ENCODE data around the gene KRR1. TPM values are rescaled to one million over a fixed set of nuclear protein-coding genes. Genes with fewer than 3 reads are reported as not detected.
"Not testable (repeated sequence)": the region's sequence is repeated elsewhere in the genome, so short reads cannot be mapped to it uniquely, and the experiment has no call there.

Gene KRR1
- total RNA-seq, 6 experiments from 2014 or later: 14.1 to 25.3 (median 20.3) TPM

DNA sequence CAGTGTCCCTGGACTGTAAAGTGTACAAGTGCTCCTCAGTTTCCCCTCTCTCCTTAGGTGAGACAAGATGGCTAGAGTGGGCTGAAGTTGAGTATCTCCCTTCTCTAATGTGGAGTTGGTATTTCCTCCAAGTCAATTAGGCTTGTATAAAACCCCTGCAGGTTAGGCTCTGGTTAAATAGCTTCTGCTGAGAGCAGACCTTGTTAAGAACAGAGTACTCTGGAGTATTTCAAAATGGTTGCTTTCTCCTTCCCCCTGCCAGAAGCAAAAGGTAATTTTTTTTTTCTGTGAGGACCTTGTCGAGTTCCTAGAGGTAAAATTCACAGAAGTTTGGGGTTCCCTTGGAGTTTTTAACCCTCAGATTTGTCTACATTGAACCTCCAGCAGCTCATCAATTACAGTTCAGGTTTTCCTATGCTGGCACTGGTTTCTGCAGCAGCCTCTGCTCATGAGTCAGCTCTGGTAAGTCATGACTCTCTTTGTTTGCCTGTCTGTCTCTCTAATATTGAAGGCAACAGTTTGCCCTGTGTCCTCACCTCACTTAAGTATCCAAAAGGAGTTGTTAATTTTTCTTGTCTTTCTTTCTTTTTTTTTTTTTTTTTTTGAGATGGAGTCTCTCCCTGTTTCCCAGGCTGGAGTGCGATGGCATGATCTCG, 58.6 kb downstream of the KRR1 start:
- Histone ChIP-seq H3K27me3 (no peaks in the 10 kb centered on the region), H3K4me3 (no peak overlapping the region), H3K4me1 (no peaks in the 10 kb centered on the region), H3K9me3 (no peaks in the 10 kb centered on the region), H3K36me3 (no peaks in the 10 kb centered on the region), H3K27ac (no peak overlapping the region)
- ATAC-seq: no peak
- WGBS (ENCODE audit: insufficient coverage, low coverage, low lambda C conversion rate, missing lambda C conversion rate): 23% methylated on average over 1 of the region's 3 CpGs
- TF ChIP-seq CTCF (IDR thresholded peaks at IDR 0.05) (no peak), POLR2A (IDR thresholded peaks at IDR 0.05) (no peak)
- intact Hi-C loops (cut with DNase I): no loop called here
- DNase-seq: no peak

GRCh38 chr12:75447691-75448393, 63.6 kb downstream of the KRR1 start:
- no peak for ATAC-seq
- Histone ChIP-seq H3K4me1 (no peaks in the 10 kb centered on the region), H3K9me3 (no peaks in the 10 kb centered on the region), H3K4me3 (no peak overlapping the region), H3K27ac (no peak overlapping the region), H3K36me3 (no peaks in the 10 kb centered on the region), H3K27me3 (no peaks in the 10 kb centered on the region)
- no peak for DNase-seq
- no peak for TF ChIP-seq POLR2A (IDR thresholded peaks at IDR 0.05)
- no peak for TF ChIP-seq CTCF (IDR thresholded peaks at IDR 0.05)
- 43% methylated on average over 2 of the region's 4 CpGs for WGBS (ENCODE audit: insufficient coverage, low coverage, low lambda C conversion rate, missing lambda C conversion rate)
- intact Hi-C loops (cut with DNase I): no loop called here

DNA sequence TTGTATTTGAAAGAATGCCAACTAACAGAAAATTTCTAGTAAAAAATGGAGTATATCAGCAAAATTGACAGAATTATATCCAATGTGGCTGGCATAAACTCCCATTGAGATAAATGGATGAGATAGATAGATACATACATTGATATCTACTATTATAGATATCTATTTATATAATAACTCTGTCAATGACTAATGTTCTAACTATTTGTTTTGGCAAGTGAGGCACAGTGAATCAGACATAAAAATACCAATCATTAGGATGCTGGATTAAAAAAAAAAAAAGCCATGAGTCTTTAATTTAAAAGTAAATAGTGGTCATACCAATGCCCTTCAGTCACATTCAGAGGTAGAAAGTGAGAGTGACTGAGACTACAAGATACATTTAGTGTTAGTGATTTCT, 64.6 kb downstream of the KRR1 start:
- H3K4me1 ChIP-seq: no peaks in the 10 kb centered on the region
- no peak for TF ChIP-seq CTCF (IDR thresholded peaks at IDR 0.05)
- no peak for TF ChIP-seq POLR2A (IDR thresholded peaks at IDR 0.05)
- H3K9me3 ChIP-seq: no peaks in the 10 kb centered on the region
- H3K27me3 ChIP-seq: no peaks in the 10 kb centered on the region
- no peak overlapping the region for H3K4me3 ChIP-seq
- ATAC-seq: no peak
- H3K36me3 ChIP-seq: no peaks in the 10 kb centered on the region
- H3K27ac ChIP-seq: no peak overlapping the region
- no peak for DNase-seq
- intact Hi-C loops (cut with DNase I): no loop called here

GRCh38 chr12:75445137-75445507, 66.3 kb downstream of the KRR1 start:
- H3K4me1 ChIP-seq; intact Hi-C loops (cut with DNase I); ATAC-seq; DNase-seq; H3K4me3 ChIP-seq; H3K36me3 ChIP-seq; H3K27ac ChIP-seq; H3K27me3 ChIP-seq; H3K9me3 ChIP-seq: not testable (repeated sequence)
- WGBS (ENCODE audit: insufficient coverage, low coverage, low lambda C conversion rate, missing lambda C conversion rate): 52% methylated on average over 7 of the region's 7 CpGs

- no peaks in the 10 kb centered on the region for H3K36me3 ChIP-seq
- TF ChIP-seq POLR2A (IDR thresholded peaks at IDR 0.05): no peak
- no peak for TF ChIP-seq CTCF (IDR thresholded peaks at IDR 0.05)
- intact Hi-C loops (cut with DNase I): no loop called here
- 80% methylated on average over 6 of the region's 6 CpGs for WGBS (ENCODE audit: insufficient coverage, low coverage, low lambda C conversion rate, missing lambda C conversion rate)
- ATAC-seq (no peak), DNase-seq (no peak)
- H3K4me3 ChIP-seq: no peak overlapping the region
- no peaks in the 10 kb centered on the region for H3K27me3 ChIP-seq
- no peaks in the 10 kb centered on the region for H3K4me1 ChIP-seq
- H3K9me3 ChIP-seq: no peaks in the 10 kb centered on the region
- H3K27ac ChIP-seq: no peak overlapping the region
Measured at GRCh38 chr12:75444429-75445136, 66.8 kb downstream of the KRR1 start.
